Measurements from ENCODE around the gene MGAM2. TPM values are rescaled to one million over a fixed set of nuclear protein-coding genes. Genes with fewer than 3 reads are reported as not detected.

Gene MGAM2
- total and polyA plus RNA-seq, 2 of the 13 experiments (the other 11 are each of a cell fraction or from before 2014, with no cell fraction given) = 0.29 TPM; not detected in 1

GRCh38 chr7:142174441-142174840 is 62.9 kb downstream of the MGAM2 start:
- in situ Hi-C loops (cut with HindIII; ENCODE audit: extremely low pct_ligation_motif_present, low pct_unique_long_range_greater_than_20kb) (no loop called here), intact Hi-C loops (cut with micrococcal nuclease; ENCODE audit: unreplicated experiment) (no loop called here)
- Histone ChIP-seq H3K27me3 (ENCODE audit: control insufficient read depth in 1 of 2, insufficient read depth in 2 of 2, low read length in 2 of 2) (no peaks in the 10 kb centered on the region), H3K4me1 (ENCODE audit: insufficient read depth, low read length) (no peaks in the 10 kb centered on the region), H3K9ac (ENCODE audit: insufficient read depth, low read depth, low read length) (no peak overlapping the region), H3K79me2 (ENCODE audit: insufficient read depth, low read length) (no peaks in the 10 kb centered on the region), H4K20me1 (ENCODE audit: insufficient read depth, low read length) (no peaks in the 10 kb centered on the region), H3K36me3 (replicated peaks in 1 of 2; ENCODE audit: control insufficient read depth in 1 of 2, insufficient read depth in 2 of 2, low read length in 2 of 2) (no peaks in the 10 kb centered on the region), H3K9me3 (ENCODE audit: low read length) (no peaks in the 10 kb centered on the region), H3K4me2 (ENCODE audit: low read depth, low read length) (no peak overlapping the region), H2AFZ (ENCODE audit: low read length) (no peak overlapping the region), H3K4me3 (replicated peaks in 1 of 3; ENCODE audit: insufficient read depth in 1 of 3, low read depth in 2 of 3, low read length in 3 of 3) (no peak overlapping the region), H3K27ac (ENCODE audit: extremely low read length, insufficient read depth, low read length) (no peak overlapping the region)
- ATAC-seq (no peak), DNase-seq (ENCODE audit: low spot score) (no peak), FAIRE-seq (no peak)
- BruUV-seq (replicated peaks) = no TSS peak
- 0% methylated on average over 2 of the region's 2 CpGs for WGBS (ENCODE audit: low lambda C conversion rate)
- CTCF ChIA-PET (ENCODE audit: low intra/inter-chr PET ratio, low total read pairs) = no interaction called here
- POLR2A ChIA-PET = no interaction called here
- no peak for TF ChIP-seq NR2C2 (CRISPR knock-in tag; IDR thresholded peaks at IDR 0.05; ENCODE audit: borderline replicate concordance)
- TF ChIP-seq ZBTB7A (CRISPR knock-in tag; IDR thresholded peaks at IDR 0.05) = no peak
- no peak for TF ChIP-seq ZNF124 (CRISPR knock-in tag; IDR thresholded peaks at IDR 0.05)
- TF ChIP-seq, protein P1, sequence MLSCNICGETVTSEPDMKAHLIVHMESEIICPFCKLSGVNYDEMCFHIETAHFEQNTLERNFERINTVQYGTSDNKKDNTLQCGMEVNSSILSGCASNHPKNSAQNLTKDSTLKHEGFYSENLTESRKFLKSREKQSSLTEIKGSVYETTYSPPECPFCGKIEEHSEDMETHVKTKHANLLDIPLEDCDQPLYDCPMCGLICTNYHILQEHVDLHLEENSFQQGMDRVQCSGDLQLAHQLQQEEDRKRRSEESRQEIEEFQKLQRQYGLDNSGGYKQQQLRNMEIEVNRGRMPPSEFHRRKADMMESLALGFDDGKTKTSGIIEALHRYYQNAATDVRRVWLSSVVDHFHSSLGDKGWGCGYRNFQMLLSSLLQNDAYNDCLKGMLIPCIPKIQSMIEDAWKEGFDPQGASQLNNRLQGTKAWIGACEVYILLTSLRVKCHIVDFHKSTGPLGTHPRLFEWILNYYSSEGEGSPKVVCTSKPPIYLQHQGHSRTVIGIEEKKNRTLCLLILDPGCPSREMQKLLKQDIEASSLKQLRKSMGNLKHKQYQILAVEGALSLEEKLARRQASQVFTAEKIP (CRISPR knock-in tag; IDR thresholded peaks at IDR 0.05; ENCODE audit: borderline replicate concordance) = no peak
- TF ChIP-seq HOXA7 (CRISPR knock-in tag; IDR thresholded peaks at IDR 0.05) = no peak
- TF ChIP-seq, protein P2, sequence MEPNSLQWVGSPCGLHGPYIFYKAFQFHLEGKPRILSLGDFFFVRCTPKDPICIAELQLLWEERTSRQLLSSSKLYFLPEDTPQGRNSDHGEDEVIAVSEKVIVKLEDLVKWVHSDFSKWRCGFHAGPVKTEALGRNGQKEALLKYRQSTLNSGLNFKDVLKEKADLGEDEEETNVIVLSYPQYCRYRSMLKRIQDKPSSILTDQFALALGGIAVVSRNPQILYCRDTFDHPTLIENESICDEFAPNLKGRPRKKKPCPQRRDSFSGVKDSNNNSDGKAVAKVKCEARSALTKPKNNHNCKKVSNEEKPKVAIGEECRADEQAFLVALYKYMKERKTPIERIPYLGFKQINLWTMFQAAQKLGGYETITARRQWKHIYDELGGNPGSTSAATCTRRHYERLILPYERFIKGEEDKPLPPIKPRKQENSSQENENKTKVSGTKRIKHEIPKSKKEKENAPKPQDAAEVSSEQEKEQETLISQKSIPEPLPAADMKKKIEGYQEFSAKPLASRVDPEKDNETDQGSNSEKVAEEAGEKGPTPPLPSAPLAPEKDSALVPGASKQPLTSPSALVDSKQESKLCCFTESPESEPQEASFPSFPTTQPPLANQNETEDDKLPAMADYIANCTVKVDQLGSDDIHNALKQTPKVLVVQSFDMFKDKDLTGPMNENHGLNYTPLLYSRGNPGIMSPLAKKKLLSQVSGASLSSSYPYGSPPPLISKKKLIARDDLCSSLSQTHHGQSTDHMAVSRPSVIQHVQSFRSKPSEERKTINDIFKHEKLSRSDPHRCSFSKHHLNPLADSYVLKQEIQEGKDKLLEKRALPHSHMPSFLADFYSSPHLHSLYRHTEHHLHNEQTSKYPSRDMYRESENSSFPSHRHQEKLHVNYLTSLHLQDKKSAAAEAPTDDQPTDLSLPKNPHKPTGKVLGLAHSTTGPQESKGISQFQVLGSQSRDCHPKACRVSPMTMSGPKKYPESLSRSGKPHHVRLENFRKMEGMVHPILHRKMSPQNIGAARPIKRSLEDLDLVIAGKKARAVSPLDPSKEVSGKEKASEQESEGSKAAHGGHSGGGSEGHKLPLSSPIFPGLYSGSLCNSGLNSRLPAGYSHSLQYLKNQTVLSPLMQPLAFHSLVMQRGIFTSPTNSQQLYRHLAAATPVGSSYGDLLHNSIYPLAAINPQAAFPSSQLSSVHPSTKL (CRISPR knock-in tag; IDR thresholded peaks at IDR 0.05) = no peak
- TF ChIP-seq NPAS2 (CRISPR knock-in tag; IDR thresholded peaks at IDR 0.05; ENCODE audit: borderline replicate concordance) = no peak
- TF ChIP-seq, protein P3, sequence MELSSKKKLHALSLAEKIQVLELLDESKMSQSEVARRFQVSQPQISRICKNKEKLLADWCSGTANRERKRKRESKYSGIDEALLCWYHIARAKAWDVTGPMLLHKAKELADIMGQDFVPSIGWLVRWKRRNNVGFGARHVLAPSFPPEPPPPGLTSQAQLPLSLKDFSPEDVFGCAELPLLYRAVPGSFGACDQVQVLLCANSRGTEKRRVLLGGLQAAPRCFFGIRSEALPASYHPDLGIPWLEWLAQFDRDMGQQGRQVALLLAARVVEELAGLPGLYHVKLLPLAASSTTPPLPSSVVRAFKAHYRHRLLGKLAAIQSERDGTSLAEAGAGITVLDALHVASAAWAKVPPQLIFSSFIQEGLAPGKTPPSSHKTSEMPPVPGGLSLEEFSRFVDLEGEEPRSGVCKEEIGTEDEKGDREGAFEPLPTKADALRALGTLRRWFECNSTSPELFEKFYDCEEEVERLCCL (CRISPR knock-in tag; IDR thresholded peaks at IDR 0.05; ENCODE audit: borderline replicate concordance) = no peak
- no peak for TF ChIP-seq SAP130 (CRISPR knock-in tag; IDR thresholded peaks at IDR 0.05; ENCODE audit: low read depth)
- no peak for TF ChIP-seq THAP8 (CRISPR knock-in tag; IDR thresholded peaks at IDR 0.05; ENCODE audit: borderline replicate concordance)
- TF ChIP-seq FOSL2 (CRISPR knock-in tag; IDR thresholded peaks at IDR 0.05) = no peak
- TF ChIP-seq HMGXB3 (CRISPR knock-in tag; IDR thresholded peaks at IDR 0.05; ENCODE audit: borderline replicate concordance) = no peak
- no peak for TF ChIP-seq CBFB (CRISPR knock-in tag; IDR thresholded peaks at IDR 0.05)
